Cortex of kidney (tissue), 1 donor: ENCODE results near the gene AFMID.
"Not testable (repeated sequence)": the region's sequence is repeated elsewhere in the genome, so short reads cannot be mapped to it uniquely, and the experiment has no call there.

Source experiments
- DNase-seq: peaks from one replicate; lab custom pipeline; 2025; lab: John Stamatoyannopoulos, UW

AFMID gene

GRCh38 chr17:78154903-78155811 lies 32.0 kb upstream of the AFMID start:
- DNase-seq = no peak

DNA sequence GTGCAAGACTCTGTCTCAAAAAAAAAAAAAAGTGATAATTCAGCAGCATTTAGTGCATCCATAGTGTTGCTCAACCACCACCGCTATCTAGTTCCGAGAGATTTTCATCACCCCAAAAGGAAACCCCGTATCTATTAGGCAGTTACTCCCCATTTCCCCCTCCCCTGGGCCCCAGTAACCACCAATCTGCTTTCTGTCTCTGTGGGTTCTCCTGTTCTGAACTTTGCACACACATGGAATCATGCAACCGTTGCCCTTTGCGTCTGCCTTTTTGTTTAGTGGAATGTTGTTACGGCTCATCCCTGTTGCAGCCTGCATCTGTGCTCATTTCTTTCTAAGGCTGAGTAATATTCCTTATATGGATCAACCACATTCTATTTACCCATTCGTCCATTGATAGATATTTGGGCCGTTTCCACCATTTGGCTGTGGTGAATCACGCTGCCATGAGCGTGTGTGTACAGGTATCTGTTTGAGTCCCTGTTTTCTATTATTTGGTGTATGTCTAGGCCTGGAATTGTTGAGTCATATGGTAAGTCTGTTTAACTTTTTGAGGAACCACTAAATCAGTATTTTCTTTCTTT lies 27.5 kb upstream of the AFMID start:
- no peak for DNase-seq

GRCh38 chr17:78163881-78164747 lies 23.0 kb upstream of the AFMID start:
- no peak for DNase-seq

GRCh38 chr17:78164748-78165607 lies 22.2 kb upstream of the AFMID start:
- no peak for DNase-seq

DNA sequence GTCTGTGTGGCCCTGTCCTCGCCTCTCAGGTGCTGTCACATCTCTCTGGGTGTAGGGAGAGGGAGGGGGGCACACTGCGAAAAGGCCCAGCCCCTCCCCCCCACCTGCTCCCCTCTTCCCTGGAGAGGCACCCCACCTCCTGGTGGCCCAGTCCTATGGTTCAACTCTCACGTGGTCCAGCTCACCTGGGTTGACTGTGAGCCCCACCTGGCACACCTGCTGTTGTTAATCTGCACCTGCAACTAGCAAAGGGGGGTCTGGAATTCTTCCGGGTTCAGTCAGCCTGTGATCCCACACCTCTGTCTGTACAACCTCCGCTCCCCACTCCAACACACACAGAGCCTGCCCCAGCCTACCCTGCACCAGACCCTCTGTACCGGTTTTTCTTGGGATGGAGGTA lies 20.7 kb upstream of the AFMID start:
- no peak for DNase-seq

DNA sequence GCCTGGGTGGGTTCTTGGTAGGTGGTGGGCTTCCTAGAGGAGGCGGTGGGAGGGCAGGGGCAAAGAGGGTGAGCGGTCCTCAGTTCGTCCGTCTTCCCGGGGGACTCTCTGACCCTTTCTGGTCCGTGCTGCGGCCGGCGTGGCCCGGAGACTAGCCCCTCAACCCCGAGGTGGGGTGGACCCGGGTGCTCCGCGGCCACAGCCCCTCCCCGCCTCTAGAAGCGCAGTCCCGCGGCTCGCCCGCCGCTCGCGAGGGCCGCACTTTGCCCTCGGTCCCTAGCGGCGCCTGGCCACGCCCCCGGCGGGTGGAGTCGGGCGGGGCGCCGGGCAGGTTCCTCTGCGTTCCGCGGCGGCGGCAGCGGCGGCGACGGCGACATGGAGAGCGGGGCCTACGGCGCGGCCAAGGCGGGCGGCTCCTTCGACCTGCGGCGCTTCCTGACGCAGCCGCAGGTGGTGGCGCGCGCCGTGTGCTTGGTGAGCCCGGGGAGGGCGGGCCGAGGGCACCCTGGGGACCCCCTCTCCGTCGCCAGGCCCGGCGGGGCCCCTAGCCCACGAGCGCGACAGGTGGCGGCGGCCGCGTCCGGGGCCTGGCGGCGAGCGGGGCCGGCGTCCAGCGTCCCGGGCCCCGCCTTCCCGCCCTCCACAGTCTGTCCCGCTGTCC lies 18.8 kb upstream of the AFMID start, which contains the start of gene SYNGR2:
Gene SYNGR2, plus strand, starts transcription at position 340 of the 661 bp plus-strand sequence. Its CDS starts 36 bp downstream, at position 376.
- no peak for DNase-seq

DNA sequence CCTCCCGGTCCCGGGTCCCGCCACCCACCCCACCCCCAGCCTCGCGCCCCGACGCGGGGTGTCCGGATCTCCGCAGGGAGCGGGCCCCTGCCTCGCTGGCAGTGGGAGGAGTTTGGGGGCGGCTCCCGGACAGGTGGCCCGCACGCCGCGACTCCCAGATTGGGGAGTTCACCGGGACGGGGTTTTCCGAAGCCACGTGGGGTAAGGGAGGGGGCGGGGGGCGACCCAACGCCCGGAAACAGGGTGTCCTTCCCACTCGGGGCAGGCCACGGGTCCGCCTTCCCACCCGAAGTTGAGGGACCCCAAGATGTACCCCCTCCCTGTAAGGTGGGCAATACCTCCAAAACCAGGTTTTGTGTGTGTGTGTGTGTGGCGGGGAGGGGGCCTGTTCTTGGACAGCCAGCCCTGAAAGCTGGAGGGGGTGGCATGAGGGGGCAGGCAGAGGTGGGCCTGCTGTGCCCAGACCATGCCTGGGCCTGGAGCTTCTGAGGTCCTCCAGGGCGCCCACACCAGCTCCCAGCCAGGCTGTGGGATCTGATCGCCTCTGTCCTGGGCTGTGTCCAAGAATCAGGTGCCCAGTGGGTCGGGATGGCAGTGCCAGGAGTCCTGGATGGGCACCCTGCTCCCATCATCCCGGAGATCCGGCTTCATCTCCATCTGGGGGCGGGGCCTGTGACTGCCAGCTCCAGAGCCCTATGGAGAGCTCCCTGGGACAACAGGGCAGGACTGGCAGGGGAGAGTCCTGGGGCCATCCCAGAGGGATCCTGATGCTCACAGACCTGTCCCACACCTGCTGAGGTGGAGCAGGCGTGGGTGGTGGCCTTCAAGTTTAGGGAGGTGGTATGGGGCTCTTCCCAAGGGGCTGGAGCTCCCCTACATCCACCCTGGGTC lies 18.0 kb upstream of the AFMID start:
- no peak for DNase-seq

- DNase-seq = no peak
Observed at GRCh38 chr17:78170692-78171590, 16.2 kb upstream of the AFMID start.

GRCh38 chr17:78171591-78172248 lies 15.4 kb upstream of the AFMID start:
- not testable (repeated sequence) for DNase-seq

- no peak for DNase-seq
Observed at GRCh38 chr17:78172249-78173051, 14.7 kb upstream of the AFMID start.

- DNase-seq = no peak
Observed at GRCh38 chr17:78173097-78173715, 14.0 kb upstream of the AFMID start.

- no peak for DNase-seq
Observed at GRCh38 chr17:78174346-78174869, 12.8 kb upstream of the AFMID start.

GRCh38 chr17:78174870-78175642 lies 12.1 kb upstream of the AFMID start:
- DNase-seq = no peak

GRCh38 chr17:78175643-78175981 lies 11.6 kb upstream of the AFMID start:
- no peak for DNase-seq

DNA sequence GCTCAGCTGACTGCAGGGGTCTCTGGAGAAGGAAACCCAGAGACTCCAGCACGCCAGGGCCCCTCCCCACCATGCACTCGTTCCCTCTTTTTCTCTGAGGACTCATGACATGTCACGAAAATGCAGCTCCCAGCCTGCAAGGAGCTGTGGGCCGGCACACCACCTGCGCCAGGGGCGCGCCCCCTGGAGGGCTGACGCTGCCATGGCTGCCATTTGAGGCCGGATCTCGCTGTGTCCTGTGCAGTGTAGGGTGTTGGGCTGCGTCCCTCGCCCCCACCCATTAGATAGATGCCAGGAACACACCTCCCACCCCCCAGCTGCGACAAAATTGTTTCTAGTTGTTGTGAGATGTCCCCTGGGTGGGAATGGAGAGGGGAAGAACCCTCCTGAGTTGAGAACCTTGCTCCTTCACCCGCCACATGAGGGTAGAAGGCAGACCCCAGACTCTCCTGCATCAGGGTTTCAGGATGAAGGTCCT lies 10.6 kb upstream of the AFMID start:
- no peak for DNase-seq

DNA sequence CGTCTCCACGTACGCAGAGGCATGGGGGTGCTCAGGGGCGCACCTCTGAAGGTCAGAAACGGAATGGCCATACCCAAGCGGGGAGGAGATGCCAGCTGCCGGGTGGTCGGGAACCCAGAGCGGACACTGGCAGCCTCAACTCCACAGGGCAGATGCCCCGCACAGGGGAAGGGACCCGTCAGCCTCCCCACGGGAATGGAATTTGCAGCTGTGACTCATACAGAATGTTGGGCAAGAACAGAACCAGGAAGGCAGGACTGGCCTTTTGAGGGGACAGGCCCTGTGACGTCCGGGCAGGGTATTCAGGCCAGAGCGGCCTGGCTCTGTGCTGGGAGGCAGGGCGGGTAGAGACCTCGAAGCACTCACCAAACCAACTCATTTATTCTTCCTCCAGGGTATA lies 7.8 kb upstream of the AFMID start:
- DNase-seq = no peak
